Measurements from ENCODE around the gene STAT2.

DNA sequence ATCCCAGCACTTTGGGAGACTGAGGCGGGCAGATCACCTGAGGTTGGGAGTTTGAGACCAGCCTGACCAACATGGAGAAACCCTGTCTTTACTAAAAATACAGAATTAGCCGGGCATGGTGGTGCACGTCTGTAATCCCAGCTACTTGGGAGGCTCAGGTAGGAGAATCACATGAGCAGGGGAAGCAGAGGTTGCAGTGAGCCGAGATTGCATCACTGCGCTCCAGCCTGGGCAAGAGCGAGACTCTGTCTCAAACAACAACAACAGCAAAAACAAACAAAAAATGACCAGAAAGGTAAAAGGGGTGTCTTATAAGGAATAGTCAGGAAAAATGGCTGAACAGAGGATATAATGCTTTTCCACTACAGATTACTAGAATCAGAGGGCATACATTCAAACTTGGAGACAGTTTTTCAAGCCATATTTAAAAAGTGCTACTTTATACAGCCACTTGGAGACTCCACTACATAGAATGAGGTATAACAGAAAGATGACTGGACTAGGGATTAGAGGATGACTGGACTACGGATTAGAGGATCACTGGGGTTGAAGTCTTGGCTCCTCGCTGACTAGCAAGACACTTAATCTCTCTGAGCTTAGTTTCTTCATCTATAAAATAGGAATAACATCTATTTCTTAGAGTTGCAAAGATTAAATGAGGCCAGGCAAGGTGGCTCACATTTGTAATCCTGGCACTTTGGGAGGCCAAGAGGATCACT, 54.9 kb downstream of the STAT2 start:
- no peak for TF ChIP-seq CTCF (IDR thresholded peaks at IDR 0.05)
- no peak for TF ChIP-seq POLR2A (IDR thresholded peaks at IDR 0.05)
